ENCODE measurements around the gene FRAT1.

Gene FRAT1

DNA sequence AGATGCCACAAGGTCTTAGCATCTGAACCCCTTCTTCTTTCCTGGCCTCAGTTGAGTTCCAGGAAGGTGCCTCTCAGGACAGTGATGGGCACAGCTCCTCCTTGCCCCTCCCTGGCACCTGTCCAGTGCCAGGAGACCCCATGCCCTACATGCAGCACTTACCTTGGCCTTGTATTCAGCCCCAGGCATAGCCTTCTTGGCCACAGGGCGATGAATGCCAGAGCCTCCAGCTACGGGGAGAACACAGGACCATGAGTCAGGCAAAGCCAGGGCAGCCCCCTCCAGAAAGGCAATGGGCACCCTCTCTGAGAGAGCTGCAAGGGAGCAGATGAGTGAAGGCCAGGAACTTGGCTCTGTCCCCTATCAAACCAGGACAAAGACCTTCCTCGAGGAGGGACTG lies 39.7 kb downstream of the FRAT1 start:
- H3K4me3 ChIP-seq (ENCODE audit: low read depth, low read length), result no peak overlapping the region
- POLR2A ChIA-PET, result no interaction called here
- H3K4me1 ChIP-seq (ENCODE audit: control insufficient read depth, insufficient read depth, low read length), result no peaks in the 10 kb centered on the region
- CTCF ChIA-PET, result interaction anchor here (0.5 to 1.4 kb wide), 3 partner anchors 8 to 448 kb away, joined by 3 to 5 read pairs (median 5); no protein-coding TSS in a partner anchor
- peaks cover 6 to 64% of the 10 kb centered on the region in 2 experiments; a peak in 2 of 3 replicates for H3K36me3 ChIP-seq (ENCODE audit: control insufficient read depth in 2 of 2, insufficient read depth in 1 of 2, low read length in 2 of 2)
- H3K9me3 ChIP-seq (ENCODE audit: control insufficient read depth, insufficient read depth, low read depth, low read length), result no peaks in the 10 kb centered on the region
- TF ChIP-seq ZNF416 (tag by site-specific recombination; IDR thresholded peaks at IDR 0.05) (no peak), TCF7L2 (IDR thresholded peaks at IDR 0.05; ENCODE audit: borderline replicate concordance, low read depth, low read length) (no peak), ZFP3 (tag by site-specific recombination; IDR thresholded peaks at IDR 0.05; ENCODE audit: low read depth) (no peak), ZNF626 (tag by site-specific recombination; IDR thresholded peaks at IDR 0.05) (no peak), GLIS1 (tag by site-specific recombination; IDR thresholded peaks at IDR 0.05) (no peak), ZBTB11 (tag by site-specific recombination; conservative IDR thresholded peaks at IDR 0.05; ENCODE audit: low read depth) (no peak), ZNF175 (tag by site-specific recombination; IDR thresholded peaks at IDR 0.05) (no peak), ZNF202 (tag by site-specific recombination; IDR thresholded peaks at IDR 0.05; ENCODE audit: borderline replicate concordance) (no peak), SP3 (tag by site-specific recombination; IDR thresholded peaks at IDR 0.05) (no peak), MZF1 (tag by site-specific recombination; IDR thresholded peaks at IDR 0.05; ENCODE audit: borderline replicate concordance) (no peak), ZNF449 (tag by site-specific recombination; IDR thresholded peaks at IDR 0.05) (no peak), PBX3 (CRISPR knock-in tag; IDR thresholded peaks at IDR 0.05) (no peak), SCRT1 (tag by site-specific recombination; IDR thresholded peaks at IDR 0.05; ENCODE audit: borderline replicate concordance) (no peak), ZBTB17 (tag by site-specific recombination; IDR thresholded peaks at IDR 0.05) (no peak)
- TF ChIP-seq, protein P1, sequence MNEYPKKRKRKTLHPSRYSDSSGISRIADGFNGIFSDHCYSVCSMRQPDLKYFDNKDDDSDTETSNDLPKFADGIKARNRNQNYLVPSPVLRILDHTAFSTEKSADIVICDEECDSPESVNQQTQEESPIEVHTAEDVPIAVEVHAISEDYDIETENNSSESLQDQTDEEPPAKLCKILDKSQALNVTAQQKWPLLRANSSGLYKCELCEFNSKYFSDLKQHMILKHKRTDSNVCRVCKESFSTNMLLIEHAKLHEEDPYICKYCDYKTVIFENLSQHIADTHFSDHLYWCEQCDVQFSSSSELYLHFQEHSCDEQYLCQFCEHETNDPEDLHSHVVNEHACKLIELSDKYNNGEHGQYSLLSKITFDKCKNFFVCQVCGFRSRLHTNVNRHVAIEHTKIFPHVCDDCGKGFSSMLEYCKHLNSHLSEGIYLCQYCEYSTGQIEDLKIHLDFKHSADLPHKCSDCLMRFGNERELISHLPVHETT (tag by site-specific recombination; IDR thresholded peaks at IDR 0.05), result no peak
- H3K27ac ChIP-seq (ENCODE audit: extremely low read depth, low read depth, low read length), result no peak overlapping the region

DNA sequence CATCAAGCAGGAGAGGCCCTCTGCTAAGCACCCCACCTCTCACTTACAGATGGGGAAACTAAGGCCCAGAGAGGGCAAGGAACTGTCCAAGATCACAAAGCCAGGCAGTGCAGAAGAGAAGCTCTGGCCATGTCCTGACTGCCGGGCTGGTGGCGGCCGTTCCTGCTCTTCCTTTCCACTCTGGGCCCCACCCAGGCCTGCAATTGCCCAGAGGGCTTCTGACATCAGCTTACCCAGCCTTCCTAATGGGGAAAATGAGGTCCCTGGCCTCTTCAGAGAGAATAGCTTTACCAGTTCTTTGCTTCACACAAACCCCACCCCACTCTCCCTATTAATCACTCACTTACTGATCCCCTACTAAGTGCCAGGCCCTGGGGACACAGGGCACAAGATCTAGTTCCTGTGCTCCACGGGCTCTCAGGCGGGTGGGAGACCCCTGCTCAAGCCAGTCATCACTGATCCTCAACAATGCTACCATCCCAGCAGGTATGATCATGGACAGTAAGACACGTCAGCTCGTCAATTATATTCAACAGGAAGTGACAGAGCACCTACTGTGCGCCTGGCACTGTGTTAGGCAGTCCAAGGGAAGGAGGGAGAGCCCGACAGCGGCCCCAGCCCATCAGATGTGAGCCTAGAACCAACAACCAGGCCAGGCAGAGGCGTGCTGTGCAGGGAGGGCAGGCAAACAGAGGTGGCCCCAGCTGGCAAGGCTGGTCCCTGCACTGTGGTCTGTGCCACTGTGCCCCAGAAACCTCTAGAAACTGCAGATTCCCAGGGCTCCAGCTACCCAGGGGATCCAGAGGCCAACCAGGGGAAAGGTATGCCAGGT lies 41.9 kb downstream of the FRAT1 start:
- H3K9me3 ChIP-seq (ENCODE audit: control insufficient read depth, insufficient read depth, low read depth, low read length), result no peaks in the 10 kb centered on the region
- TF ChIP-seq, protein P2, sequence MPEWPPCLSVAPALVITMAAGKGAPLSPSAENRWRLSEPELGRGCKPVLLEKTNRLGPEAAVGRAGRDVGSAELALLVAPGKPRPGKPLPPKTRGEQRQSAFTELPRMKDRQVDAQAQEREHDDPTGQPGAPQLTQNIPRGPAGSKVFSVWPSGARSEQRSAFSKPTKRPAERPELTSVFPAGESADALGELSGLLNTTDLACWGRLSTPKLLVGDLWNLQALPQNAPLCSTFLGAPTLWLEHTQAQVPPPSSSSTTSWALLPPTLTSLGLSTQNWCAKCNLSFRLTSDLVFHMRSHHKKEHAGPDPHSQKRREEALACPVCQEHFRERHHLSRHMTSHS (tag by site-specific recombination; IDR thresholded peaks at IDR 0.05), result no peak
- no peak for TF ChIP-seq ZNF157 (tag by site-specific recombination; IDR thresholded peaks at IDR 0.05)
- TF ChIP-seq ZNF37A (tag by site-specific recombination; IDR thresholded peaks at IDR 0.05), result no peak
- TF ChIP-seq MZF1 (tag by site-specific recombination; IDR thresholded peaks at IDR 0.05; ENCODE audit: borderline replicate concordance), result no peak
- no peak for TF ChIP-seq RBAK (tag by site-specific recombination; IDR thresholded peaks at IDR 0.05)
- TF ChIP-seq ZXDB (tag by site-specific recombination; IDR thresholded peaks at IDR 0.05), result no peak
- CTCF ChIA-PET, result interaction anchor here (0.8 to 1.5 kb wide), 2 partner anchors 10 to 83 kb away, joined by 3 to 4 read pairs; no protein-coding TSS in a partner anchor
- peaks cover 6 to 73% of the 10 kb centered on the region in 2 experiments for H3K36me3 ChIP-seq (ENCODE audit: control insufficient read depth in 2 of 2, insufficient read depth in 1 of 2, low read length in 2 of 2)
- no peak overlapping the region for H3K4me3 ChIP-seq (ENCODE audit: low read depth, low read length)
- POLR2A ChIA-PET, result no interaction called here
- H3K4me1 ChIP-seq (ENCODE audit: control insufficient read depth, insufficient read depth, low read length), result no peaks in the 10 kb centered on the region
- H3K27ac ChIP-seq (ENCODE audit: extremely low read depth, low read depth, low read length), result no peak overlapping the region
